ENCODE results near the gene ACOT11.

DNA sequence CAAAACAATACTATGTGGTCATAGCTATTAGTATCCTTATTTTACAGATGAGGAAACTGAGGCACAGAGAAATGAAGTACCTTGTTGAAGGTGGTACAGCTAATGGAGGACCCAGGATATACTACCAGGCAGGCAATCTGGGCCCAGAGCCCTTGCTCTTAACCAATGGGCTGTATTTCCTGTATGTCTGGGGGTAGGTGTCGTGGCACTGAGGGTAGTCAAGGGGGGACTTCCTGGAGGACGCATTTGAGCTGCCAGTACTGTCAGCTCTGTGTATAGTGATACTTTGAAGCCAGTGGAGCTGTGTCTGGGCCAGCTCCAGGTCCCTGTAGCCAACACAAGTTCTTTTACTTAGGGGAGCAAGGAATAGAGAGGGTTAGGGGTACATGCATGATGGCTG lies 40.3 kb downstream of the ACOT11 start:
- TF ChIP-seq, protein P1, sequence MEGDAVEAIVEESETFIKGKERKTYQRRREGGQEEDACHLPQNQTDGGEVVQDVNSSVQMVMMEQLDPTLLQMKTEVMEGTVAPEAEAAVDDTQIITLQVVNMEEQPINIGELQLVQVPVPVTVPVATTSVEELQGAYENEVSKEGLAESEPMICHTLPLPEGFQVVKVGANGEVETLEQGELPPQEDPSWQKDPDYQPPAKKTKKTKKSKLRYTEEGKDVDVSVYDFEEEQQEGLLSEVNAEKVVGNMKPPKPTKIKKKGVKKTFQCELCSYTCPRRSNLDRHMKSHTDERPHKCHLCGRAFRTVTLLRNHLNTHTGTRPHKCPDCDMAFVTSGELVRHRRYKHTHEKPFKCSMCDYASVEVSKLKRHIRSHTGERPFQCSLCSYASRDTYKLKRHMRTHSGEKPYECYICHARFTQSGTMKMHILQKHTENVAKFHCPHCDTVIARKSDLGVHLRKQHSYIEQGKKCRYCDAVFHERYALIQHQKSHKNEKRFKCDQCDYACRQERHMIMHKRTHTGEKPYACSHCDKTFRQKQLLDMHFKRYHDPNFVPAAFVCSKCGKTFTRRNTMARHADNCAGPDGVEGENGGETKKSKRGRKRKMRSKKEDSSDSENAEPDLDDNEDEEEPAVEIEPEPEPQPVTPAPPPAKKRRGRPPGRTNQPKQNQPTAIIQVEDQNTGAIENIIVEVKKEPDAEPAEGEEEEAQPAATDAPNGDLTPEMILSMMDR (IDR thresholded peaks at IDR 0.05): no peak
- TF ChIP-seq POLR2A (IDR thresholded peaks at IDR 0.05): no peak
